Kidney epithelial cell (primary cell): ENCODE measurements around the gene SMG1. TPM values are rescaled to one million over a fixed set of nuclear protein-coding genes. Genes with fewer than 3 reads are reported as not detected.
"Not testable (repeated sequence)": the region's sequence is repeated elsewhere in the genome, so short reads cannot be mapped to it uniquely, and the experiment has no call there.

Experiments
- DNase-seq: peaks from one replicate; pipeline ENCODE4 v3.0.0-alpha.2; 2010; ENCODE audit warnings: low read depth
- H3K27me3 ChIP-seq: 2 replicates; pipeline ENCODE4 v1.6.0; 2011; ENCODE audit warnings: low read length; ENCODE audit not compliant: control insufficient read depth, insufficient read depth
- H3K36me3 ChIP-seq: 2 replicates; pipeline ENCODE4 v1.5.1; 2011; ENCODE audit warnings: low read length; ENCODE audit not compliant: control insufficient read depth, insufficient read depth
- H3K4me3 ChIP-seq: 2 replicates; pipeline ENCODE4 v1.5.1; 2011; ENCODE audit warnings: low read depth, mild to moderate bottlenecking, control low read depth, low read length
- total RNA-seq: library from RNA; depleted of rRNA; stranded (reverse); fragments of >200 nt; gene quantifications from 2 replicates; pipeline ENCODE4 v1.2.3, GENCODE V29; 2015
- TF ChIP-seq, protein P1 (sequence below): IDR thresholded peaks from 2 replicates; pipeline ENCODE4 v1.5.1; 2011; ENCODE audit warnings: mild to moderate bottlenecking, moderate library complexity, low read length, control low read depth, inconsistent platforms; ENCODE audit not compliant: insufficient read depth, poor library complexity, severe bottlenecking

Gene SMG1
- total RNA-seq, 1 donor from 2014 or later = 51.5 TPM

GRCh38 chr16:18937390-18937789, 11.2 kb upstream of the SMG1 start:
- Histone ChIP-seq H3K36me3 (no peaks in the 10 kb centered on the region), H3K4me3 (no peak overlapping the region), H3K27me3 (no peaks in the 10 kb centered on the region)
- TF ChIP-seq, protein P1, sequence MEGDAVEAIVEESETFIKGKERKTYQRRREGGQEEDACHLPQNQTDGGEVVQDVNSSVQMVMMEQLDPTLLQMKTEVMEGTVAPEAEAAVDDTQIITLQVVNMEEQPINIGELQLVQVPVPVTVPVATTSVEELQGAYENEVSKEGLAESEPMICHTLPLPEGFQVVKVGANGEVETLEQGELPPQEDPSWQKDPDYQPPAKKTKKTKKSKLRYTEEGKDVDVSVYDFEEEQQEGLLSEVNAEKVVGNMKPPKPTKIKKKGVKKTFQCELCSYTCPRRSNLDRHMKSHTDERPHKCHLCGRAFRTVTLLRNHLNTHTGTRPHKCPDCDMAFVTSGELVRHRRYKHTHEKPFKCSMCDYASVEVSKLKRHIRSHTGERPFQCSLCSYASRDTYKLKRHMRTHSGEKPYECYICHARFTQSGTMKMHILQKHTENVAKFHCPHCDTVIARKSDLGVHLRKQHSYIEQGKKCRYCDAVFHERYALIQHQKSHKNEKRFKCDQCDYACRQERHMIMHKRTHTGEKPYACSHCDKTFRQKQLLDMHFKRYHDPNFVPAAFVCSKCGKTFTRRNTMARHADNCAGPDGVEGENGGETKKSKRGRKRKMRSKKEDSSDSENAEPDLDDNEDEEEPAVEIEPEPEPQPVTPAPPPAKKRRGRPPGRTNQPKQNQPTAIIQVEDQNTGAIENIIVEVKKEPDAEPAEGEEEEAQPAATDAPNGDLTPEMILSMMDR = no peak
- DNase-seq = no peak

DNA sequence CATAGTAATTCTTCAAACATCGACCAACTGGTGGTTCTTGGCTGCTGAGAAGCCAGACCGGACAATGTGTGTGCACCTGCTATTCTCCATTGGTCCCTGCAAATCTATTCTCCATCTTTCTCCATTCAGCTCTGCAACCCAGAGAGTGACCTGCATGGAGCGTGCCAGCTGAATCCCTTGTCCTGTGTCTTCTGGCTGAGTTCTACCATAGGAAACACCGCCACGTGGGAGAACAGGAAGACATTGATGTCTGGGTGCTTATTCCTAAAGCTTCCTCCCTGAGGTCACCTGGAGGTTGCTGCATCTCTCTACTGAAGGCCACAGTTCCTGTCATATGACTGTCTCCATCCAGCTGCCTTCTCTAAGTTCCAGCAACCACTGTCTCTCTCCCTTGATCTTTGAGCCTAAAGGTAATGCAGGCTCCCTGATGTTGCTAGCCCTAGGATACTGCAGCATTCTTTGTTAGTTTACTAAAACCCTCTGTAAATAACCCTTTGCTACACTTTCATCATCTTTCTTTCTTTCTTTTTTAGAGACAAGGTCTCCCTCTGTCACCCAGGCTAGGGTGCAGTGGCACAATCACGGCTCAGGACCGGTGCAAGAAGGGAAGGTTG, 10.6 kb upstream of the SMG1 start:
- DNase-seq = no peak
- Histone ChIP-seq H3K27me3 (no peaks in the 10 kb centered on the region), H3K36me3 (no peaks in the 10 kb centered on the region), H3K4me3 (no peak overlapping the region)
- TF ChIP-seq, protein P1 = no peak

GRCh38 chr16:18933501-18933900, 7.3 kb upstream of the SMG1 start:
- Histone ChIP-seq H3K4me3 (no peak overlapping the region), H3K27me3 (no peaks in the 10 kb centered on the region), H3K36me3 (no peaks in the 10 kb centered on the region)
- no peak for DNase-seq
- TF ChIP-seq, protein P1 = no peak

GRCh38 chr16:18932243-18932987, 6.2 kb upstream of the SMG1 start:
- TF ChIP-seq, protein P1 = no peak
- peak; percentile 35 for DNase-seq
- Histone ChIP-seq H3K4me3 (no peak overlapping the region), H3K36me3 (no peaks in the 10 kb centered on the region), H3K27me3 (no peaks in the 10 kb centered on the region)

GRCh38 chr16:18931756-18932155, 5.5 kb upstream of the SMG1 start:
- Histone ChIP-seq H3K27me3 (no peaks in the 10 kb centered on the region), H3K36me3 (no peaks in the 10 kb centered on the region), H3K4me3 (no peak overlapping the region)
- no peak for DNase-seq
- TF ChIP-seq, protein P1 = no peak

DNA sequence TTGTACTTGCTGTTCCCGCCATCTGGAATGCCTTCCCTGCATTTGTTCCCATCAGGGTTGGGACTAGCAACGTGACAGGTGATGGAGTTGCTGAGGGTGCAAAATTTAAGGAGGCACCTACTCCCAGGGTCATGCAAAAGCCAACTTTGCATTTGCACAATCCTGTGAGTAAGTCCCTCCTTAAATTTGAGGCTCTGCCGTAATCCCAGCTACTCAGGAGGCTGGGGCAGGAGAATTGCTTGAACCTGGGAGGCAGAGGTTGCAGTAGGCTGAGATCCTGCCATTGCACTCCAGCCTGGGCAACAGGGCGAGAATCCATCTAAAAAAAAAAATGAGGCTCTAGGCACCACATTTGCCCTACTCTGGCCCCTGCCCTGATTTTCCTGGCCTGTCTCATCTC, 3.9 kb upstream of the SMG1 start:
- not testable (repeated sequence) for H3K27me3 ChIP-seq, H3K4me3 ChIP-seq, H3K36me3 ChIP-seq, DNase-seq

GRCh38 chr16:18928073-18928472, 1.9 kb upstream of the SMG1 start:
- not testable (repeated sequence) for H3K36me3 ChIP-seq, H3K27me3 ChIP-seq, H3K4me3 ChIP-seq, DNase-seq

DNA sequence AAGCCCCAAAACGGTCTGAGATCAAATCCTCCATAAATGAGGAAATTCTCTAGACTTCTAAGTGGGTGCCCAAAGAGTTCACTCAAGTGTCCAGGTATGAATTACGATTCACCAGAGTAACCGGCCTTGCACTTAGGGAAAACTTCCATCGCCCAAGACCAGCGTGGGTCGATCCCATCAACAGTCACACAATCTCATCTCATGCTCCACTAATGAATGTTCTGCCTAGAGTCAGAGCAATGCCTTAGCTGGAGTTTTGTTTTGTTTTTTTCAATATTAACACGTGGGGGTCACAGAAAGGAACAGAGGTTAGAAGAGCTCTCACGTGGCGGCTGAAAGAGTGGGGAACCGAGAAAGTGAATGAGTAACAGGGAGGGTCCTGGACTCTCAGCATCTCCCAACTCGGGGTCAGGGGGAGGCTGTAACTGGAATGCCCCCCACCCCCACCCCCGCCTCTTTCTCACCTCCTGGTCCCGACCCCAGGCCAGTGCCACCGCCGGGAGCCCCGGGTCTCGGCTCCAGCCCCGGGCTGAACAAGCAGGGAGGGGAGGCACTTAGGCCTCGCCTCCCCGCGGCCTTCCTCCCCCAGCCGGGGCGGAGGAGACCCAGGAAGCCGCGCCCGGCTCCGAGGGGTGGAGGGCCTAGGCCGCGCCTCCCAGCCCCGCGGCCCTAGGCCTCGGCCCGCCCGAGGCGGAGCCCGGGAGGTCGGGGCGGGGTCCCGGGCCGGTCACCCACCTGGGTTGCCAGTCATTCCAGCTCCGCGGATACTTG, 808 bp downstream of the SMG1 start:
- DNase-seq, H3K36me3 ChIP-seq: not testable (repeated sequence)

DNA sequence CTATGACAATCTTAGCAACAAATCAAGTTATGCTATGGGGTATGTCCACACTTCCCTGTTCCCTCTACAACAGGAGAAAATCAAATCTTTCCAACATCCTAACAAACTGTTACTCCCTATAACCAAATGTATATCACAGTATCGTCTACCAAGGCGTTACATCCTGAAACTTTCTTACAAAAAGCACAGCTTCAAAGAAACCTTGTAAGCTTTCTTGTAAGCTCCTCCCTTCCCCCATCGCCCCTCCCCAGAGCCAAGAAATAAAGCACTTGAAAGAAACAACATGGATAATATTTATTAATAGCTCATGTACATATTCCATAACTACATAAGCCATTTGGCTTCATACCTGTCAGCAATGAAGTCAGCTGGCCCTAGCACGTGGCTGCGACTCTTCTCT, 2.3 kb downstream of the SMG1 start:
- DNase-seq, H3K36me3 ChIP-seq, H3K4me3 ChIP-seq, H3K27me3 ChIP-seq: not testable (repeated sequence)

More for the DNA sequence above, 808 bp downstream of the SMG1 start:
- not testable (repeated sequence) for H3K27me3 ChIP-seq
- peak overlapping the region; percentile 74 for H3K4me3 ChIP-seq
